Activated T-cell treated with anti-CD3 and anti-CD28 coated beads for 24 hours (primary cell): Measurements from ENCODE around the gene PCSK4.
"Not testable (repeated sequence)": the region's sequence is repeated elsewhere in the genome, so short reads cannot be mapped to it uniquely, and the experiment has no call there.

Experiments used
- DNase-seq: peaks from one replicate; pipeline ENCODE4 v3.0.0-alpha.2; 2020; ENCODE audit warnings: low read depth

PCSK4 gene

GRCh38 chr19:1490311-1491113 lies at the start of gene PCSK4:
Gene PCSK4, minus strand, starts transcription at chr19:1490350. Its CDS starts 4 bp downstream, at chr19:1490346.
- DNase-seq: peak; percentile 98

- DNase-seq: not testable (repeated sequence)
These were observed 49.6 kb upstream of the PCSK4 start for GRCh38 chr19:1539749-1540148.

- no peak for DNase-seq
These were observed 48.8 kb upstream of the PCSK4 start for GRCh38 chr19:1538978-1539377.

GRCh38 chr19:1535699-1536098 lies 45.5 kb upstream of the PCSK4 start:
- DNase-seq: not testable (repeated sequence)

GRCh38 chr19:1534972-1535371 lies 44.8 kb upstream of the PCSK4 start:
- DNase-seq: no peak

- no peak for DNase-seq
These were observed 43.5 kb upstream of the PCSK4 start for GRCh38 chr19:1533510-1534150.

- DNase-seq: no peak
These were observed 41.9 kb upstream of the PCSK4 start for GRCh38 chr19:1532003-1532402.

GRCh38 chr19:1531587-1531986 lies 41.4 kb upstream of the PCSK4 start:
- no peak for DNase-seq

GRCh38 chr19:1530856-1531255 lies 40.7 kb upstream of the PCSK4 start:
- not testable (repeated sequence) for DNase-seq

GRCh38 chr19:1529430-1529816 lies 39.3 kb upstream of the PCSK4 start:
- no peak for DNase-seq

GRCh38 chr19:1528596-1529429 lies 38.7 kb upstream of the PCSK4 start:
- no peak for DNase-seq

GRCh38 chr19:1527650-1528309 lies 37.6 kb upstream of the PCSK4 start:
- no peak for DNase-seq

- no peak for DNase-seq
These were observed 37.0 kb upstream of the PCSK4 start for GRCh38 chr19:1526979-1527649.

GRCh38 chr19:1526066-1526778 lies 36.1 kb upstream of the PCSK4 start:
- no peak for DNase-seq

- no peak for DNase-seq
These were observed 35.2 kb upstream of the PCSK4 start for GRCh38 chr19:1525343-1525742.

GRCh38 chr19:1524972-1525325 lies 34.8 kb upstream of the PCSK4 start:
- no peak for DNase-seq

- DNase-seq: no peak
These were observed 34.3 kb upstream of the PCSK4 start for GRCh38 chr19:1524287-1524971.

GRCh38 chr19:1523412-1524286 lies 33.5 kb upstream of the PCSK4 start, which contains the start of gene PLK5:
Gene PLK5, plus strand, starts transcription at chr19:1524077. Its CDS starts 2,920 bp downstream, at chr19:1526997.
- no peak for DNase-seq

GRCh38 chr19:1522838-1523237 lies 32.7 kb upstream of the PCSK4 start:
- DNase-seq: no peak
